Measurements from ENCODE around the gene KLHL5.

- no peak for TF ChIP-seq CTCF (IDR thresholded peaks at IDR 0.05)
- no peak for TF ChIP-seq HOXA7 (CRISPR knock-in tag; IDR thresholded peaks at IDR 0.05)
- TF ChIP-seq ZNF302 (CRISPR knock-in tag; IDR thresholded peaks at IDR 0.05) = no peak
- TF ChIP-seq MAX (IDR thresholded peaks at IDR 0.05) = no peak
- no peak for TF ChIP-seq POLR2A (IDR thresholded peaks at IDR 0.05; ENCODE audit: low read length)
- no peak for TF ChIP-seq HMGXB4 (CRISPR knock-in tag; IDR thresholded peaks at IDR 0.05; ENCODE audit: borderline replicate concordance)
- TF ChIP-seq RNF2 (IDR thresholded peaks at IDR 0.05; ENCODE audit: borderline replicate concordance, low read depth) = no peak
- no peak for TF ChIP-seq KDM1A (IDR thresholded peaks at IDR 0.05; ENCODE audit: low read depth)
- TF ChIP-seq MAZ (IDR thresholded peaks at IDR 0.05; ENCODE audit: borderline replicate concordance, low read depth, low read length) = no peak
Measured at GRCh38 chr4:39021631-39022030, 40.4 kb upstream of the KLHL5 start.

Measured in A549 (cell line).